GM06990 (cell line): ENCODE results near the gene WLS.

ENCODE experiments used
- DNase-seq: peaks from one replicate; pipeline ENCODE4 v3.0.0-alpha.2; 2011; ENCODE audit not compliant: insufficient read length; ENCODE audit errors: extremely low read depth
- H3K27me3 ChIP-seq: replicated peaks from 2 replicates; pipeline ENCODE4 v1.6.0; 2011; ENCODE audit warnings: low read length; ENCODE audit not compliant: control insufficient read depth, insufficient read depth
- H3K36me3 ChIP-seq: 2 replicates; pipeline ENCODE4 v1.5.1; 2011; ENCODE audit warnings: low read length; ENCODE audit not compliant: control insufficient read depth, insufficient read depth
- H3K4me3 ChIP-seq: replicated peaks from 2 replicates; pipeline ENCODE4 v1.5.1; 2011; ENCODE audit warnings: low read depth, mild to moderate bottlenecking, control low read depth, low read length
- CTCF ChIP-seq: IDR thresholded peaks from 2 replicates; pipeline ENCODE4 v1.5.1; 2011; ENCODE audit warnings: low read length, control low read depth, mild to moderate bottlenecking, inconsistent platforms; ENCODE audit not compliant: insufficient read depth, poor library complexity, severe bottlenecking

The WLS gene

GRCh38 chr1:68107771-68108170 lies 124.6 kb downstream of the WLS start:
- no peaks in the 10 kb centered on the region for H3K36me3 ChIP-seq
- no peak for DNase-seq
- no peak for TF ChIP-seq CTCF
- H3K4me3 ChIP-seq = no peak overlapping the region
- peaks cover 2% of the 10 kb centered on the region; the same call in 1 of the 2 replicates for H3K27me3 ChIP-seq

- peaks cover 2% of the 10 kb centered on the region; the same call in 1 of the 2 replicates for H3K27me3 ChIP-seq
- H3K4me3 ChIP-seq = no peak overlapping the region
- TF ChIP-seq CTCF = no peak
- no peak for DNase-seq
- no peaks in the 10 kb centered on the region for H3K36me3 ChIP-seq
Observed at GRCh38 chr1:68103884-68104554, 128.3 kb downstream of the WLS start.

- H3K4me3 ChIP-seq = no peak overlapping the region
- no peak for TF ChIP-seq CTCF
- no peaks in the 10 kb centered on the region for H3K36me3 ChIP-seq
- H3K27me3 ChIP-seq = peaks cover 2% of the 10 kb centered on the region; the same call in 1 of the 2 replicates
- DNase-seq = no peak
Observed at GRCh38 chr1:68103011-68103545, 129.2 kb downstream of the WLS start.

GRCh38 chr1:68101829-68102228 lies 130.5 kb downstream of the WLS start:
- no peak for DNase-seq
- H3K36me3 ChIP-seq = no peaks in the 10 kb centered on the region
- H3K27me3 ChIP-seq = peaks cover 2% of the 10 kb centered on the region; the same call in 1 of the 2 replicates
- TF ChIP-seq CTCF = no peak
- H3K4me3 ChIP-seq = no peak overlapping the region

- no peaks in the 10 kb centered on the region for H3K27me3 ChIP-seq
- H3K36me3 ChIP-seq = no peaks in the 10 kb centered on the region
- no peak for TF ChIP-seq CTCF
- DNase-seq = no peak
- no peak overlapping the region for H3K4me3 ChIP-seq
Observed at GRCh38 chr1:68100571-68100970, 131.8 kb downstream of the WLS start.
